Neural cell (in vitro differentiated cells): ENCODE results near the gene CPA3.

ENCODE experiments used
- CTCF ChIP-seq: fragments of 450-650 bp; IDR thresholded peaks from 2 replicates; pipeline ENCODE4 v1.5.1; 2014; ENCODE audit warnings: antibody characterized with exemption, mild to moderate bottlenecking, moderate library complexity; ENCODE audit not compliant: poor library complexity, severe bottlenecking
- POLR2AphosphoS5 ChIP-seq: IDR thresholded peaks from 2 replicates; pipeline ENCODE4 v1.6.1; 2012

- no peak for TF ChIP-seq CTCF
- no peak for TF ChIP-seq POLR2AphosphoS5
Observed at GRCh38 chr3:148823026-148823425, 42.1 kb upstream of the CPA3 start.
